ENCODE measurements around the gene MESP2.

DNA sequence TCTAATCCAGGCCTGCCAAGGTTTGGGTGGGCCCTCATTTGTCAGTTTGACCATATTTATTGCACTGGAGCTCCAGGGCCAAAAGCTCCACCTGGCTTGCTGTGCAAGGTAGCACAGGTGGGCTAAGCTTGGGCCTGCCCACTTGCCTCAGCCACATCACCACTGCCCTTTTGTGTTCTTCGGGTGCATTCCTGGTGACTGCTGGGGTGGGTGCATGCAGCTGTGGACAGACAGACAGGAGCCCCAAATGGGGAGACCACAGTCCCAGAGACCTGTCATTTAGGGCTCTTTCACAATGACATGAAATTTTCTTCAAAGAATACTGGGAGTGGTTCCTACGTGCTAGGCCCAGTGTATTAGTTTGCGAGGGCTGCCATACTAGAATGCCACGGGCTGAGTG, 2.7 kb downstream of the MESP2 start:
- no peak for TF ChIP-seq EZH2 (optimal IDR thresholded peaks at IDR 0.05; ENCODE audit: low read depth, low read length)
- TF ChIP-seq, protein P1, sequence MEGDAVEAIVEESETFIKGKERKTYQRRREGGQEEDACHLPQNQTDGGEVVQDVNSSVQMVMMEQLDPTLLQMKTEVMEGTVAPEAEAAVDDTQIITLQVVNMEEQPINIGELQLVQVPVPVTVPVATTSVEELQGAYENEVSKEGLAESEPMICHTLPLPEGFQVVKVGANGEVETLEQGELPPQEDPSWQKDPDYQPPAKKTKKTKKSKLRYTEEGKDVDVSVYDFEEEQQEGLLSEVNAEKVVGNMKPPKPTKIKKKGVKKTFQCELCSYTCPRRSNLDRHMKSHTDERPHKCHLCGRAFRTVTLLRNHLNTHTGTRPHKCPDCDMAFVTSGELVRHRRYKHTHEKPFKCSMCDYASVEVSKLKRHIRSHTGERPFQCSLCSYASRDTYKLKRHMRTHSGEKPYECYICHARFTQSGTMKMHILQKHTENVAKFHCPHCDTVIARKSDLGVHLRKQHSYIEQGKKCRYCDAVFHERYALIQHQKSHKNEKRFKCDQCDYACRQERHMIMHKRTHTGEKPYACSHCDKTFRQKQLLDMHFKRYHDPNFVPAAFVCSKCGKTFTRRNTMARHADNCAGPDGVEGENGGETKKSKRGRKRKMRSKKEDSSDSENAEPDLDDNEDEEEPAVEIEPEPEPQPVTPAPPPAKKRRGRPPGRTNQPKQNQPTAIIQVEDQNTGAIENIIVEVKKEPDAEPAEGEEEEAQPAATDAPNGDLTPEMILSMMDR (IDR thresholded peaks at IDR 0.05; ENCODE audit: low read length), result no peak
